Cardiac fibroblast (primary cell): ENCODE data around the gene LUZP2.

ENCODE experiments used
- DNase-seq, 2 donors: peaks; one replicate each; pipeline versions ENCODE4 v3.0.0 to v3.0.0-alpha.2; 2010; ENCODE audit warnings: low read depth in 2 of 2
- H3K4me3 ChIP-seq, 2 donors: replicated peaks in 1 of 2; 1 replicate in 1 of 2; 2 replicates in 1 of 2; pipeline ENCODE4 v1.5.1; 2011; ENCODE audit warnings: low read depth in 2 of 2, low read length in 2 of 2, mild to moderate bottlenecking in 2 of 2, moderate library complexity in 1 of 2
- CTCF ChIP-seq: IDR thresholded peaks from one replicate; pipeline ENCODE4 v1.5.1; 2011; ENCODE audit warnings: low read depth, mild to moderate bottlenecking, low read length, inconsistent platforms

LUZP2 gene

GRCh38 chr11:24585192-24585591, 88.3 kb downstream of the LUZP2 start:
- no peak for TF ChIP-seq CTCF
- H3K4me3 ChIP-seq: no peak overlapping the region
- peak; percentile 6 to 13 for DNase-seq

GRCh38 chr11:24587635-24588034, 90.8 kb downstream of the LUZP2 start:
- peak in 1 of 2 donors; percentile 38 for DNase-seq
- TF ChIP-seq CTCF: no peak
- H3K4me3 ChIP-seq: no peak overlapping the region

GRCh38 chr11:24588081-24588480, 91.2 kb downstream of the LUZP2 start:
- no peak for TF ChIP-seq CTCF
- peak; percentile 10 to 58 for DNase-seq
- H3K4me3 ChIP-seq: no peak overlapping the region

GRCh38 chr11:24589064-24589463, 92.2 kb downstream of the LUZP2 start:
- TF ChIP-seq CTCF: no peak
- DNase-seq: no peak
- H3K4me3 ChIP-seq: no peak overlapping the region

- TF ChIP-seq CTCF: no peak
- H3K4me3 ChIP-seq: no peak overlapping the region
- DNase-seq: no peak
These were observed 94.4 kb downstream of the LUZP2 start for GRCh38 chr11:24591283-24591682.

GRCh38 chr11:24592360-24592759, 95.5 kb downstream of the LUZP2 start:
- TF ChIP-seq CTCF: no peak
- no peak for DNase-seq
- no peak overlapping the region for H3K4me3 ChIP-seq

- peak; percentile 17 to 33 for DNase-seq
- TF ChIP-seq CTCF: no peak
- H3K4me3 ChIP-seq: no peak overlapping the region
These were observed 96.5 kb downstream of the LUZP2 start for GRCh38 chr11:24593332-24593731.
